Activated T-helper 1 cell treated with Interleukin-2 at 50 U/mL for 16 hours (primary cell): ENCODE results near the gene TRMT11.
"Not testable (repeated sequence)": the region's sequence is repeated elsewhere in the genome, so short reads cannot be mapped to it uniquely, and the experiment has no call there.

Experiments
- DNase-seq: peaks from one replicate; pipeline ENCODE4 v3.0.0-alpha.2; 2020; ENCODE audit warnings: low read depth

Gene TRMT11

DNA sequence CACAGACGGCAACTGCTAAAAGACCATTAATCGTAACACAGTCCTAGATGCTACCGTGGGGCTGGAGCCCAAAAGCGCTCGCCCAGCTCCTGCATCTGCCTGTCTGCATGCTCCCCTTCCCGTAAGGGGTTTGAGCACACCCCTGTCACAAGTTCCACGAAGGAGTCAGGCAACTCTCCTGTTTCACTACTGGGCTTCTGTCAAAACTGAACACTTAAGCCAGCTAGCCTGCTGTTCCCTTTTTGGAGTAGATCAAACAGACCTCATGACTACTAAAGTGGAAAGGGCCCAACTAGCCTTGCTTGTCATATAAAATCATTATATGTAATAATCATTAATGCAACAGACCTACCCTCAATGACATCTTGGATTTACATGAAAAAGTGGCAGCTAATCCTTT lies 61.3 kb downstream of the TRMT11 start:
- DNase-seq: no peak

GRCh38 chr6:126048635-126049034 lies 62.3 kb downstream of the TRMT11 start:
- no peak for DNase-seq

GRCh38 chr6:126050795-126051194 lies 64.5 kb downstream of the TRMT11 start:
- no peak for DNase-seq

DNA sequence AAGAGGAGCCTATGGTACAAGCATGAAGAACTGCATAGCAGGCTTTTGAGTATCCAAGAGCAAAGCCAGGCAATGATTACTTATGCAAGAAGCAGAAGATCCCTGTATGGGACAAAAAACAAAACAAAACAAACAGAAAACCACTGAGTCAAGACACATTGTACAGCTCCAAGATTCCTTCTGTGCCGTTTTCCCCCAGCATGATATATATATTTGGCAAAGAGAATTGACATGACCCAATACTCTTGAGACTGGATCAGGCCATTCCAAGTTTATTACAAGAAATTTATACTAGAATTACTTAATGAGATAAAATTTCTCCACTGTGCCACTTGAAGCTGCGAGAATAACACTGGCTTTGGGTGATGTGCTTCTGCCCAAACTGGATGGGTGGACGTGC lies 65.5 kb downstream of the TRMT11 start:
- no peak for DNase-seq

- no peak for DNase-seq
These were observed 66.1 kb downstream of the TRMT11 start for GRCh38 chr6:126052485-126052884.

GRCh38 chr6:126054258-126054702 lies 67.9 kb downstream of the TRMT11 start:
- no peak for DNase-seq

DNA sequence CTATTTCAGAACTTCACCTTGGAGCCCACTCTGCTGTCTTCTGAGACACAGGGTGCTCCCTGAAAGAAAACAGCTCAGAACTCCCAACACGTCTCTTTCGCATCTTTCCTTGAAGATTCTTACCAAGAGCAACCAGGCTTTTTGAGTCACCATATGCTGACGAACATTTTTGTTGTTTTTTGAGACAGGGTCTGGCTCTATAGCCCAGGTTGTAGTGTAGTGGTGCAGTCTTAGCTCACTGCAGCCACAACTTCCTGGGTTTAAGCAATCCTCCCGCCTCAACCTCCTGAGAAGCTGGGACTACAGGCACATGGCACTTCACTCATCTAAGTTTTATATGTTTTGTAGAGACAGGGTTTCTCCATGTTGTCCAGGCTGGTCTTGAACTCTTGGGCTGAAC lies 68.5 kb downstream of the TRMT11 start:
- no peak for DNase-seq

- no peak for DNase-seq
These were observed 69.1 kb downstream of the TRMT11 start for GRCh38 chr6:126055449-126055848.

DNA sequence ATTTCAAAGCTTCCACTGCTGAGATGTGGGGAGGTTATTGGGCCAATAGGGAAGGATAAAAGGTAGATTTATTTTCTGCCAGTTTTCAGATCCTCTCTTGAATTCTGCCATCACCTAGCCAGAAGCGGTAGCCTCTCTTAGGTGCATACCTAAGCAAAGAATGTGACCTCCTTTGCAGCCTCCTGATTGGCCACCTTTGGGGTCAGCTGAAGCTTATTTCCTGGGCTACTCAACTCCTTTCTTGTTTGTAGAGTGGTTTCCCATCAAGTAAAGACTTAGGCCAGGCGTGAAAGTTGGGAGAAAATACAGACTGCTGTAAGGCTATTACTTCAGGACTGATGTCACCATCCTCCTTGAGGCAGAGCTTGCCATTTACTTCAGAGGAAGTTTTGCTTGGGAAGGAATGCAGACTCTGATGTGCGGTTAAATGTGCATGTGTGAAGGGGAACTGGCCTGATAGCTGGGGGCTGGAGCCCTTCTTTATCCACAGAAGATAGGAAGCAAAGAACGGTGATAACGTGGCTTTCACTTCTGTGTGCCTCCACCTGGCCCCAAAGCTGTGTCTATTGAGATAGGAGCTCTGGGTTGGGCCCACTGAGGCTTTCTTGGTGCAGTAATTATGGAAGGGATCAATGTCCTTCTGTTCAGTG lies 70.1 kb downstream of the TRMT11 start:
- DNase-seq: no peak

- not testable (repeated sequence) for DNase-seq
These were observed 71.7 kb downstream of the TRMT11 start for GRCh38 chr6:126058085-126058484.

- no peak for DNase-seq
These were observed 74.1 kb downstream of the TRMT11 start for GRCh38 chr6:126060400-126060799.

DNA sequence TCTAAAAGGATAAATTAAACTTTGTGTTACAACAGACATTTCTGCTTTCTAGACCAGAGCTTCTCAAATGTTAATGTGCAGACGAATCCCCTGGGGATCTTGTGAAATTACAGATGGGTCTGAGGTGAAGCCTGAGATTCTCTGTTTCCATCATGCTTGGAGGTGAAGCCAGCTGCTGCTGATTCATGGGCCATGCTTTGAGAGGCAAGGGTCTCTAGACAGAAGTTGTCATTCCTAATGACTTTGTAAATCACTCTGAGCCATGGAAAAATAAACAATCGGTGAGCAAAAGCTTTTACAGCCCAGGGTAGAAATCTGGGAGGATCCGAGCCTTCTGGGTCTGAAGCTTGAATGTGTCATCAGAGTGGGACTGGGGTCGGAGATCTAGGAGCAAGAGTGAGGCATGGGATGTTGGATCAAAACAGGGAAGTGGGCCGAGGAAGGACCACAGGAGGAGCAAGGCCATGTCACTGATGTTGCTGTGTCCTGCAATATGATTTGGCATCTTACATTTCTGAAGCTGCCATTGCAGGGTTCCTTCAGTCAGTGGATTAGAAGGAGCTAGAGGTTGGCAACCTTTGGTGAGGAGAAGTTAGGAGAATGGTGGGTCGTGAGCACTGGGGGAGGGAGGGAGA lies 77.3 kb downstream of the TRMT11 start:
- DNase-seq: no peak

DNA sequence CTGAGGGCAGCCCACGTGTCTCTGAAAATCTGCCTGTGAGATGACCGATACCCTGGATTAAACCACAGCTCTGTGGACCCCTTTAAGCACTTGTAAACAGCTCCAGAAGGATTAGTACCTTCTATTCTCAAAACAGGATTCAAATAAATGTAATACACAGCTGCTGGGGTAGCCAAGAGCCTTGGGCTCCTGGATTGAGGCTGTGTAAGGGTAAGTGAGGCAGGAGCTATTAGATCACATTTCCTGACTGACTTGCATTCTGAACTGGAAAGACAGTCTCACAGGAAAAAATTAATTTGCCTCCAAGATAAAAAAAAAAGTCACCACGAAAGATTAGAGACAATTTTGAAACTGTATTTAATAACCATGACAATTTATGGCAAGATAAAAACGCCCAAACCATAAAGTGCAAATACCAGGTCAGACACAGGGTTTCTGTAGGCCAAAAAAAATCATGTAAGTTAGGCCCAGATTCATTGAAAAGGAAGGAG lies 78.0 kb downstream of the TRMT11 start:
- DNase-seq: no peak

DNA sequence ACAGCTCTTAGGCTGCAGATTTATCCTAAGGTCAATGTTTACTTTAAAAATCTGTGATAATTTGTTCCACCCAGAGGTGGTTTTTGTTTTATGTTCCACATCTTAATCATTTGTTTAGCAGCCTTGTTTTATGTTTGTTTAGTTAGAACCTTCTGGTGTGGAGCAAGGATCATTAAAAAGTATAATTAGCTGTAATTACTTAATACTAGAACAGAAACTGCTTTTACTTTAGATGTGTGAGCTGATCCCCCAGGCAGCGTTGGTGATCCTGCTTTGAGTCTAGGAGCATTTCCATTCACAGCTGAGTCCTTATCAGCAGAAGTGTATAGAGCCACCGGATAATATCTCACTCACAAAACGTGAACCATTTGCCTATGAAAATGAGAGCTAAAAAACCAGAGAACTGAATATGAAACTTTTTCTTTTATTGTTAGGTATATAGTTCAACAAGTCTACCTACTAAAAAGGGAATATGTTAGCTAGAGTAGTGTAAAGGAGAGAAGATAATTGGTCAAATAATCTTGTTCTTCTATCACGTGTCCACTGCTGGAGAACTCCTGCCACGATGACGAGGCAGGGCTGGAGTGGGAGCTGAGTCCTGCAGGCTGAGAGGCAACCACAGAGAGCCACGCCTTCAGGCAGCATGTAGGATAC lies 78.5 kb downstream of the TRMT11 start:
- no peak for DNase-seq

DNA sequence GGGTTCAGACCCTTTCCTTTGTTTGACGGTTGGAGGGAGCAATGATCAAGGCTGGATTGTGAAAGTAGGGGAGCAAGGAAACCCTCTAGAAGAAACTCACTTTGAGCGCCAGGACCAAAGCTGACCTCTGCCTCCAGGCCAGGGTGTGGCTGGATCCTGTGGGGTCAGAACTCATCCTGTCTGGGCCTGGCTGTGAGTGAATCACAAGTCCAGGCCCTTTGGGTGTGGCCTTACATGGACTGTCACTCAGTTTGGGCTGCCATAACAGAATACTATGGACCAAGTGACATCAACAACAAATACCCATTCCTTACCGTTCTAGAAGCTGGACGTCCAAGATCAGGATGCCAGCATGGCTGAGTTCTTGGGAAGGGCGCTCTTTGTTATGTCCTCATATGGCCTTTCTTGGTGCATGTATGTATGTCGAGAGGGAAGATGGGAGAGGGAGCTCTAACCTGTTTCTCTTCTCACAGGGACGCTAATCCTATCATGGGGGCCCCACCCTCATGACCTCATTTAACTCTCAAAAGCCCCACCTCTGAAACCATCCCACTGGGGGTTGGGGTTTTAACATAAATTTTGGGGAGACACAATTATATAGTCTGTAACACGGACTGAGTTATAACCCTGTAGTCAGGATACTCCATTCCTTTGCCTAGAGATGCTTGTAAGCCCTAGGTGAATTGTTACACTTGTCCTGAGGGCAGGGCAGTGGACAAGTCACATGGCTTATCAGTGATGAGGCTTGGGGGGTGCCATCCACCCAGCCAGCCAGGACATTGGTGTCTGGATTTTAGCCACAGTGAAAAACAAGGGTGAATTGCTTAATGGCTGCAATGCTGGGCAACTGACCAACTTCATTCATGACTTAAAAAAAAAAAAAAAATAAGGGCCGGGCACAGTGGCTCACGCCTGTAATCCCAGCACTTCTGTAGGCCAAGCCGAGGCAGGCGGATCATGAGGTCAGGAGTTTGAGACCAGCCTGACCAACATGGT lies 80.0 kb downstream of the TRMT11 start:
- DNase-seq: no peak

- no peak for DNase-seq
These were observed 80.7 kb downstream of the TRMT11 start for GRCh38 chr6:126067073-126067472.

DNA sequence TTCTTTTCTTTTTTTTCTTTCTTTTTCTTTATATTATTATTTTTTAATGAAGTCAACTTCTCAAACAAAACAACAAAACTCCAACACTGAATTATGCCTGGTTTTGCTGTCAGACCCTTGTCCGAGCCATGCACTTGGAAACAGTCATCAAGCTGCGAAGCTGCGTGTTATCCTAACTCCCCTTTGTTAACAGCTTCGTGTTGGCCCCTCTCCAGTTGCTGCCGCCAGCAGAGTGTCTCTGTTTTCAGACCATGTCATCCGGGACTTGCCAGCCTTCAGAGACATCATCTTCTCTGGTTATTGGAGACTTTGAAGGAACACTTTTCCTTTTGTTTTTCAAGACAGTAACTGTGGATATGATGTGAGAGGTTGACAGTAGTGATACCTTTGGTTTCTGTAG lies 83.1 kb downstream of the TRMT11 start:
- DNase-seq: no peak

GRCh38 chr6:126071000-126071647 lies 84.8 kb downstream of the TRMT11 start:
- DNase-seq: no peak

DNA sequence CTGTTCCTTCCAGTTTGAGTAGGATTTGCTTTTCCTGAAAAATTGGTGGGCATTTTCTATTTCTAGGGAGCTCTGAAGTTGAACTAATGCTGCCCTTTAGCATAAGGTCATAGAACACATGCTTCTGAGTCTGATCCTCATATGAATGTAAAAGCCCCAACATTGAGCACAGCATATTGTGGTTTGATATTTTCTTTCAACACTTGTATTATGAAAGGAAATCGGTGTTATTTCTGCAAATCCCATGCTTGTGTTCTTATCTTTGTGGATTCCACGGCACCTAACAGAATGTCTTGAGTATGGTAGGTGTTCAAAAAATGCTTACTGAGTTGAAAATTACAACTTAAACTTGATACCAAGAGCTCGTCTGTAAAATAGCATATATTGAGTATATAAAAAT lies 85.8 kb downstream of the TRMT11 start:
- no peak for DNase-seq

GRCh38 chr6:126072834-126073233 lies 86.5 kb downstream of the TRMT11 start:
- no peak for DNase-seq

DNA sequence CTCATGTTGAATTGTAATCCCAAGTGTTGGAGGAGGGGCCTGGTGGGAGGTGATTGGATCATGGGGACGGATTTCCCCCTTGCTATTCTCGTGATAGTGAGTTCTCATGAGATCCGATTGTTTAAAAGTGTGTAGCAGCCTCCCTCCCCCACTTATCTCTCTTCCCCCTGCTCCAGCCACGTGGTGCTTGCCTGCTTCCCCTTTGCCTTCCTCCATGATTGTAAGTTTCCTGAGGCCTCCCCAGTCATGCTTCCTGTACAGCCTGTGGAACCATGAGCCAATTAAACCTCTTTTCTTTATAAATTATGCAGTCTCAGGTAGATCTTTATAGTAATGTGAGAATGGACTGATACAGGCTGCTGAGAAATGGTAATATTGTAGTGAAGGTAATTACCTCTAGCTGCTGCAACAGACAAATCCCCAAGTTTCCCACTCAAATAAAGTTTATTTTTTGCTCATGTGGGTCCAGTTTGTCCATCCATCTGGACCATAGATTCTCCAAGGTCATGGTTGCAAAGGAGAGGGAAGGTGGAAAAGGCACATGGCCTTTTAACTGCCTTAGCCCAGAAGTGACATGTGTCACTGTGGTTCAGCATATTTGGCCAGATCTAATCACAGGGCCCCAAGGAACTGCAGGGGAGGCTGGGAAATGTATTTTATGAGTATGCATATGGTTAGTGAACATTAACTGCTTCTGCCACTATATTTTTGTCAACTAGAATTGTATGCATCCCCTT lies 89.2 kb downstream of the TRMT11 start:
- DNase-seq: no peak
